Fibroblast of skin of back (primary cell): ENCODE measurements around the gene SLC16A14.
A peak's percentile ranks its signal among the peaks of the same experiment; 100 is the strongest.

Experiments used
- DNase-seq: peaks from one replicate; pipeline ENCODE4 v3.0.0-alpha.2; 2013

The SLC16A14 gene

DNA sequence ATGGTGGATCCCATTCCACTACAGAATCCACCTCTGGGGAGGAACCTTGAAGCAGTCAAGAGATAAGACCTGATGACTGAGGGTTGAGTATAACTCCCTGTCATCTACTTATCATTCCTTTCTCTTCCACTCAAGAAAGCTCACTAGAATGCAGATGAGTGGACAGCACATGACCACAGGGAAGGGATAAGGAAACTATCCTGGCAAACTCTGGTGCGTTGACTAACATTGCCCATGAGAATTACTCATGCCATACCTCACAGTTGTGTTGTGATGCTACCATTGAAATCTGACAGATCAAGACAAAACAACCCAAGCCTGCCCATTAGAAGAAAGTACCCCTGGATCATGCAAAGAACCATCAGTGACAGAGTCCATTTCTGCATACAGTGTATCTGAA, 26.5 kb downstream of the SLC16A14 start:
- no peak for DNase-seq

DNA sequence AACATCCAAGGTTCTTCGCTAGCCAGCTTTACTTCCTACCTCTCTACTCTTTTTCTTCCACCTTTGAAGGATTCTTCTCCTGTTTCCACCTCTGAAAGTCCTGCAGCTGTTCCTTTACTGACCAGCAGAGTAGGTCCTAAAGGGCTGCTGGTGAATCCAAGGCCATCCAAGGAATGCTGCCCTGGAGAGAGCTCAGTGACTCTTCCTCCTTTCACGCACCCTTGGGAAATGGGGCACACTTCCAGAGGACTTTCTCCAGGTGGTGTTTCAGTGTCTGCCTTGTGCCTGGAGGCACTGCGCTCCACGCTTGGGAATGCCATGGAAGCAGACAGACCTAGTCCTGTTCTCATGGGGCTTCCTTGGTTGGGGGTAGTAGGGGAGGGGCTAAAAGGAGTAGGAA, 45.4 kb downstream of the SLC16A14 start:
- DNase-seq, result no peak

DNA sequence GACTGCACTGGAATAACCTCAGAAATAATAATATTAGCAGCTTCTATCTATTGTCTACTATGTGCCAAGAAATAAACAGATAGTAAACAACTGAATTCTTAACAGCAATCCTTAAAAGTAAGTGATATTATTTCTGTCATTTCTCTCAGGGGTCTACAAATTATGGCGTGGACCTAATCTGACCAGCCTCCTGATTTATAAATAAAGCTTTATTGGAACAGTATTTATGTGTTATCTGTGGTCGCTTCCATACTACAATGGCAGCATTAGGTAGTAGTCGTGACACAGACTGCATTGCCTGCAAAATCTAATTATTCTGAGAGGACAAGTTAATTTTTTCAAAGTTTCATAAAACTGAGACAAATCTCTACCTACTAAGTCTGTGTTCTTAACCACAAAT, 49.0 kb downstream of the SLC16A14 start:
- no peak for DNase-seq

DNA sequence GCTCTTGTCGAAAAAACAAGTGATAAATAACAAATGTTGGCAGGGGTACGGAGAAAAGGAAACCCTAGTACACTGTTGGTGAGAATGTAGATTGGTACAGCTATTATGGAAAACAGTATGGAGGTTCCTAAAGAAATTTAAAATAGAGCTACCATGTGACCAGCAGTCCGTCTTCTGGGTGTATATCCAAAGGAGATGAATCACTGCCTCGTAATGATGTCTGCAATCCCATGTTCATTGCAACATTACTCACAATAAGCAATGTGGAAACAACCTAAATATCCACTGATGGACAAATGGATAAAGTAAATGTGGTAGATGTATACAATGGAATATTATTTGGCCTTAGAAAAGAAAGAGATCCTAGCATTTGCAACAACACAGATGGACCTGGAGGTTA, 50.6 kb downstream of the SLC16A14 start:
- DNase-seq, result peak; percentile 50

DNA sequence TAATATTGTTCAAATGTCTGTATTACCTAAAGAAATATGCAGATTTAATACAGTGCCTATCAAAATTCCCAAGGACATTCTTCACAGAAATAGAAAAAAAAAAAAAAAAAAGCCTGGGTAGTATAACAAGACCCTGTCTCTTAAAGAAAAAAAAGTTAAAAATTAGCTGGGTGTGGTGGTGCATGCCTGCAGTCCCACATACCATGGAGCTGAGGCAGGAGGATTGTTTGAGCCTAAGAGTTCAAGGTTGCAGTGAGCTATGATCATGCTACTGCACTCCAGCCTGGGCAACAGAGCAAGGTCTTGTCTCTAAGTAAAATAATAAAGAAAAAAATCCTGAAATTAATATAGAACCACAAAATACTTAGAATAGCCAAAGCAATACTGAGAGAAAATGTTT, 51.9 kb downstream of the SLC16A14 start:
- peak; percentile 27 for DNase-seq

DNA sequence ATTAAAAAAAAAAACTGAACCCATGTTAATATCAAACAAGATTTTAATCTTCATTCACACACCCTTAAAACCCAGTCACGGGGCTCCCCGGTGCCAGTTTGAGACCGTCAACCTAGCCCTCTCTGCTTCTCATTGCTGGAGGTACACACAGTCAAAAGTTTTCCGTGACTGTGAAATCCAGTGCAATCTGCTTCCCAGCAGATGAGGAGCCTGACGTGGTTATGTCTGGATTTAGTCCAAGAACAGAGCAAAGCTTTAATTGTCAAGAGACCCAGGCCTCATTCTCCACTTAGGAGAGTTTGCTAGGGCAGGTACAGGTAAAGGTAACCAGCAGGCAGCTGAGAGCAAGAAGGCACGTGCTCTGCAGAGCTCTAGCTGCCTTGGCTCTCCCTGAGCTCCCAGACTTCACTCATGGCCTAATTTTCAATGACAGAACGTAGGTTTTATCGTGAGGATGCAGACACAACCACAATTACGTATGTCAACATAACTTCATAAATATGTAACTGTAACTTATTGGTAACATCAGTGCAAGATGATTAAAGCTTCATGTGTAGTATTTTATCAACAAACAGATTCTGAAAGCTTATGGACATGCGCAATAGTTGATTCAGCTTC, 56.3 kb downstream of the SLC16A14 start:
- peak; percentile 21 for DNase-seq

DNA sequence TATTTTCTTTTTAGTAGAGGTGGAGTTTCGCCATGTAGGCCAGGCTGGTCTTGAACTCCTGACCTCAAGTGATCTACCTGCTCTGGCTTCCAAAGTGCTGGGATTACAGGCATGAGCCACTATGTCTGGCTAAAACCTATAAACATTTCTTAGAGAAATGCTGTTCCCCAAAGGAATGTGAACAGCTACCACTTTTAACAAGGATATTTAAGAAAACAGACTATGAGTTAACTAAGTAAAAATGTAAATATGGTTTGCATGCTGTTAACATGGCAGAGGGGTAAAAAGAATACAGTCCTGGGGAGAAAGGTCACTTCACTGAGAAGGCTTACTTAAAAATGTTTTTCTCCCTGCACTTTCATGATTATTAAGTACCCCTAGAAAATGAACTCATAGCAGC, 57.1 kb downstream of the SLC16A14 start:
- DNase-seq, result peak; percentile 75

DNA sequence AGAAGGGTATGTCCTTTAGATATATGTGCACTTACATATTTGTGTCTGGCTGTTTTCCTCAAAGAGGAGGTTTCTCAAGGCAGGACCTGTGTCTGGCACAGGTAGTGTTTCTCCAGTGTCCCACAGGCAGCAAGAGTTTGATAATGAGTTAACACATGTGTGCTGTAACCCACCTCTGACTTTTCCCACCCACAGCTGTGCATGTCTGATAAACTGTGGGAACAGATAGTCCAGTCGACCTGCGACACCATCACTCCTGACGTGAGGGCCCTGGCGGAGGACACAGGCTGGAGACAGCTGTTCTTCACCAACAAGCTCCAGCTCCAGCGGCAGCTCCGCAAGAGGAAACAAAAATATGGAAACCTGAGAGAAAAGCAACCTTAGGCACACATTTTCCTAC, 58.2 kb downstream of the SLC16A14 start:
- no peak for DNase-seq

DNA sequence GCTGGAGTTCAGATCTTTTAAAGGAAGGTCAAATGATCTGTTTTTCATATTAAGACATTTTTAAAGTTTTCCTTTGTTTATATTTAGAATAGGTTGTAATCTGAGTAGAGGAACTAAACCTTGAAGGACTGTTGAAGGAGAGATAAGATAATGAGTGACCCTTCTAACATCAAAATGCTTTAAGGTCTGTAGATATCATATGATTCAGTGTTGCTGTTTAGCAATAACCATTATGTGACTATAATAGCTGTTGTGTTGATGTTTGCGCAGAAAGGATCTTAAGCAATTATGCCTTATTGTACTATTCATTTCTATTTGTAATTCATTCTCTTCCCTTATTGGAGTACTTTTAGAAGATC, 60.0 kb downstream of the SLC16A14 start:
- DNase-seq, result no peak

DNA sequence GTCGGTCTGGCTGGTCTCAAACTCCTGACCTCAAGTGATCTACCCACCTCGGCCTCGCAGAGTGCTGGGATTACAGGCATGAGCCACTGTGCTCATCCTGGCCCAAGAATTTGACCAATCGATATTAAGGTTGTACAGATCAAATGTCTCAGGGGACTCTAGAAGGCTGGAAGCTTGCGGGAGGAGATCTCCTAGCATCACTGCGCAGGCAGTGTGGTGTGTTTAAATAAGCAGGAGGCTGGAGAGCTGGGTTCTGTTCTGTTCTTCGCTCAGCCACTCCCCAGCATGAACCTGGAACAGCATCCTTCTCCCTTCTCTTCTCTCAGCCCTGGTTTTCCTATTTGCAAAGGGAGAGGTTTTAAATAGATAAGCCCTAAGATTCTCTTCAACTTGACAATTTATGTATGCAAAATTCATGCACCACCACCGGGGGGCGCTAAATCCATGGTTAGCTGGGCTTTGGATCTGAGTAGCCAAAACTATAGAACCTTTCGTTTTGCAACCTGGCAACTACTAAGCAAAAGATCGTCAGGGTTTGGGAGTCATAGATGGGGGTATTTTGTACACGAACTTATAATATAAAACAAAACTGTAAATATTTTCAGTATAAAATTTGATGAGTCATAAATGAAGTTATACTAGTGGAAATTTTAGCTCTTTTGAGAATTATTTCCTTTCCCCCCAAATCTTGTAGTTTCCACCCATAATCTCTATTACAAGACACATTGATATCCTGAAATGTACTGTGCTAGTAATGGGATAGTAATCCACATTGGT, 60.6 kb downstream of the SLC16A14 start:
- DNase-seq, result peak; percentile 59

DNA sequence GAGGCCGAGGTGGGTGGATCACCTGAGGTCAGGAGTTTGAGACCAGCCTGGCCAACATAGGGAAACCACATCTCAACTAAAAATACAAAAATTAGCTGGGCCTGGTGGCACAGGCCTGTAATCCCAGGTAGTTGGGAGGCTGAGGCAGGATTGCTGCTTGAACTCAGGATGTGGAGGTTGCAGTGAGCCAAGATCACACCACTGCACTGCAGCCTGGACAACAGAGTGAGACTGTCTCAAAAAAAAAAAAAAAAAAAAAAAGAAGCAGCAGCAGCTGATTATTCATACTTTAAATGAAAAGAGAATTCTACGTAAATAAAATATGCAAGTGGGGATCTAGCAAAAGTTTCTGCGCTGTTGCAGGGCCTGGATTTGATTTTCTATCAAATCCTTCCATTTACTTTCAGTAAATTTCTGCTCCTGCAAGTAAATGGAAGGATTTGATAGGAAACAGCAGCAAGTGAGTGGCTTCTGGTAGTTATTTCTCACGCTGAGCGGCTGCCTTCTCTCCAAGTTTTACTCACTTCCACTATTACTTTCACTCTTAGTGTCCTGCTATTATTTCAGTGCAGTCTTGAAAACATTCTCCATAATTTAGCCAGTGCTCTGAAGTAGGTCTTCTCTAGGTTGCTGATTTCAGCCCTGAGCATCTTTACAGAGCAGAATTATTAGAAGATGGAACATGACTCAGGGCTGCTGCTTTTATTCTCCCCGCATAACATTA, 68.4 kb downstream of the SLC16A14 start:
- no peak for DNase-seq

DNA sequence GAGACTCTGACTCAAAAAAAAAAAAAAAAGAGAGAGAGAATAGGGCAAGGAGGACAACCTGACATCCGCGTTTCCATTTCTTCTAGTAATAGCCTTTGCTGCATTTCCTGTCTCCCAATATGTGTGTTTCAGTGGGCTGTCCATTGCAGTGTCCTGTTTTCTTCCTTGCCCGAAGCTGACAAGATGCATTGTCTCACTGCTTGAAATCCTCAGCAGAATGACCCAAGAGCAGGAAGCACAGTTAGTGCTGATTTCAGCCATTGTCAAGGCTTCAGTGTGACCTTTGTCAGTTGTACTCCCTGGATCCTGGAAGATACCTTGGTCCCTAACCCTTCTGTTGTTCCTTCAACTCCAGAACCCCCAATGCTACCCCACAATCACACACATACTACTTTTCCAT, 71.2 kb downstream of the SLC16A14 start:
- DNase-seq, result no peak

DNA sequence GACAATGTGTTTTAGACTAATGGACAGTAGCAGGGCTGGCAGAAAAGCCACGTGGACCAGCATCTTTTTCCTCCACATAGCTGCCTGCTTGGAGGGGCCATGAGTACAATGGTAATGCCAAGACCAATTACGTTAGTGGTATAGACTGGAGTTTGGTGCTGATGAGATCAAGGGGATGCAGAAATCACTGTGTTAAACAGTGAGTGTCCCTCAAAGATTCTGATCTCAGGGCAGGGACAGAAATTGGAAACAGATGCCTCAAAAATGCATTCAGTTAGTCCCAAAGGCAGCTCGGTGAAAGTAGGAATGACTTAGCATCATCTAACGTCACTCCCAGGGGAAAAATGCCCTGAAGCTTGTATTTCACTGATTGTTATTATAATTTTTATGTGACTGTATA, 72.4 kb downstream of the SLC16A14 start:
- DNase-seq, result peak; percentile 82

DNA sequence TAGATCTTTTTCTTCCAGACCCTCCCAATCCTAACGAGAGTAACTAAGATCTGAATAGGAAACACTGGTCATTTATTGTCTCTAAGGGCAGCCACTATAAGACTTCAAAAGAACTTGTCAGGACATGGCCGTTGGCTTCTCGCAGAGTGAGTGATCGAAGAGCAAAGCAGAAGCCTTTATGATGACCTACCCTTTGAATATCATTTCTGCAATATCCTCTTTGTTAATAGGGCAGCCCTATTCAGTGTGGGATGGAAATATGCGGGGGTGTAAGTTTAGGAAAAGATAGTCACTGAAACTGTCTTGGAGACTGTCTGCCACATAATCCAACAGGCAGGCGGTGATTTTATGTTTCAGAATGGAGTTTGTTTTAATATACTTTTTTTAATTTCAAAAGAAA, 75.5 kb downstream of the SLC16A14 start:
- no peak for DNase-seq
